HG03342 (cell line): ENCODE measurements around the gene UVRAG.

Source experiments
- ATAC-seq: cut with Tn5 transposase; IDR thresholded peaks from one replicate; pipeline ENCODE4 v1.9.1; 2021; ENCODE audit warnings: mild to moderate bottlenecking, moderate library complexity; ENCODE audit not compliant: unreplicated experiment

The UVRAG gene

GRCh38 chr11:76131671-76132631, 316.9 kb downstream of the UVRAG start:
- no peak for ATAC-seq

GRCh38 chr11:76134239-76134638, 319.2 kb downstream of the UVRAG start:
- ATAC-seq = no peak

- ATAC-seq = no peak
Measured at GRCh38 chr11:76135491-76135890, 320.5 kb downstream of the UVRAG start.

- no peak for ATAC-seq
Measured at GRCh38 chr11:76139314-76139713, 324.3 kb downstream of the UVRAG start.

- no peak for ATAC-seq
Measured at GRCh38 chr11:76140912-76141574, 326.0 kb downstream of the UVRAG start.

GRCh38 chr11:76141901-76142588, 327.0 kb downstream of the UVRAG start:
- no peak for ATAC-seq

- ATAC-seq = no peak
Measured at GRCh38 chr11:76143274-76143673, 328.3 kb downstream of the UVRAG start.

- ATAC-seq = no peak
Measured at GRCh38 chr11:76147106-76147740, 332.2 kb downstream of the UVRAG start.

- no peak for ATAC-seq
Measured at GRCh38 chr11:76148231-76148630, 333.2 kb downstream of the UVRAG start.

- no peak for ATAC-seq
Measured at GRCh38 chr11:76148941-76149613, 334.1 kb downstream of the UVRAG start.

- ATAC-seq = no peak
Measured at GRCh38 chr11:76149713-76150112, 334.7 kb downstream of the UVRAG start.

- no peak for ATAC-seq
Measured at GRCh38 chr11:76150141-76150540, 335.1 kb downstream of the UVRAG start.

- peak; percentile 1 for ATAC-seq
Measured at GRCh38 chr11:76151556-76152085, 336.6 kb downstream of the UVRAG start.

GRCh38 chr11:76152086-76152681, 337.2 kb downstream of the UVRAG start:
- ATAC-seq = peak; percentile 58

GRCh38 chr11:76152741-76153570, 337.9 kb downstream of the UVRAG start:
- peak; percentile 47 for ATAC-seq

GRCh38 chr11:76153571-76153923, 338.5 kb downstream of the UVRAG start:
- ATAC-seq = no peak

GRCh38 chr11:76155500-76156227, 340.7 kb downstream of the UVRAG start:
- no peak for ATAC-seq

- ATAC-seq = no peak
Measured at GRCh38 chr11:76156971-76157427, 342.0 kb downstream of the UVRAG start.
